Globus pallidus (tissue), 1 donor: Measurements from ENCODE around the gene CDCP2.

Source experiments
- DNase-seq: peaks from one replicate; pipeline ENCODE4 v3.0.0-alpha.2; 2015; ENCODE audit warnings: low spot score

CDCP2 gene

DNA sequence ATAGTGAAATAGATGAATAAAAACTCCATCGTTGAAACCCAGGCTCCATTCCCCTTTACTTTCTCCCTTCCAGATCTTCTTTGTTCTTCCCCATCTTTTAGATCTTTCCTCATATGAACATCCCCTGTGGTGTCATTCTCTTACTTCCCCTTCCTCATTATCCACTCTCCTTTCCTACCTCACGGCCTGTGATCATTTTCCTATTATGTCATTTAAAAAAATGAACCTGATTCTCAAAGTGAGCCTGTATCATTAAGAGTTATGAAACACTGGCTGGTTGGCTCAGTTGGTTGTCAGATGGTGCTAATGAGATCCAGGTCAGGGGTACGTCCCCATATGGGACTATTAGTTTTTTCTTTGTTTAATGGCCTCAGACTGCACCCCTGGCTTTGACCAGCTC lies 61.1 kb downstream of the CDCP2 start:
- no peak for DNase-seq

DNA sequence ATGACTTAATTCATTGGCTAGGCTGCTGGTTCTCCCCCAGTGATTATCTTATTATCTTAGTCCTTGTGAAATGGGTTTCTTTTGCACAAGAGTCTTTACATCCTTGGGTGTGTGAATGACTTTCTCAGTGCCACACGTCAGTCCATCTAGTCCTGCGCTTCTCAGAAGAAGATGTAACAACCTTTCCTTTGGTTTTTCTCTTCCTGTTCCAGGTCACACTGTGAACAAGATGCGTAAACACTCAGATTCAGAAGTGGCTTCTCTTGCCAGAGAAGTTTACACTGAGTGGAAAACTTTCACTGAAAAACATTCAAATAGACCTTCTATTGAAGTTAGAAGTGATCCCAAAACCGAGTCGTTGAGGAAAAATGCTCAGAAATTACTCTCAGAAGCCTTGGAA lies 64.4 kb downstream of the CDCP2 start:
- no peak for DNase-seq

DNA sequence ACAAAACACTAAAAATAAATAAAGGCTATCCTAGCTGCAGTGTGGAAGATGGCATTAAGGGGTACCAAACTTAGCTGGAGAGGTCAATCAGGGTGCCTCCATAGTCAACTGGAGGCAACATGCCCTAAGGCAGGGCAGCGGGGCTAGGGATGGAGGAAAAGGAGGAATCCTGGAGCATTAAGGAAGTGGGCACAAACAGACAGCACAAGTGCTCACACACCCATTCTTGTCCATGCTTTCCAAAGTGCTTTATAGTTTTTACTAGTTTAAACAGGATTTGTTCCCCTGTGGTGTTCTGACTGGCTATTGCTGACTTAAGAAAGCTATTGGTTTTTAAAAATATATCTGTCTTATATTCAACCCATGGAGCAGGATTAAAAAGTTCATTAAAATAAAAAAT lies 66.0 kb downstream of the CDCP2 start:
- no peak for DNase-seq

DNA sequence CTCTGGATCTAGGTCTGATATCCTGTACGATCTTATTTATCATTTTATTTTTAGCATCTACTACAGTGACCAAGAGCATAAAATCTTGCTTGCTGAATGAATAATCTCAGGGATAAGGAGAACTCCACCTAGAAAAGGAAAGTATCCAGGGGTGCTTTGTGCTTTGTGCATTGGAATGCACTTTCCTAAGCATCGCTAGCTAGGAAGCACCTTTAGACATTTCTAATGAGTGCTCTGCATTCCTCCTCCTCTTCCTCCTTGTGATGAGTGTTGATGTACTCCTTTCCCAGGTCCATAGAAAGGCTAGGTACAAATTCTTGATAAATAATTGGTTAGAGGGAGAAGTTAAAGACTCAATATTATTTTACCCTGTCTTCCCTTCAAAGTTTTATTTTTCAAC lies 68.0 kb downstream of the CDCP2 start:
- DNase-seq = no peak
